ENCODE measurements around the gene EVA1A.
"Not testable (repeated sequence)": the region's sequence is repeated elsewhere in the genome, so short reads cannot be mapped to it uniquely, and the experiment has no call there.

EVA1A gene

GRCh38 chr2:75493230-75493629 lies 67.5 kb downstream of the EVA1A start:
- Histone ChIP-seq H3K4me3 (no peak overlapping the region), H3K27ac (no peak overlapping the region)
- no peak for DNase-seq (ENCODE audit: low spot score)
- no peak for TF ChIP-seq CTCF (IDR thresholded peaks at IDR 0.05)

GRCh38 chr2:75491129-75491753 lies 69.5 kb downstream of the EVA1A start:
- Histone ChIP-seq H3K4me3 (no peak overlapping the region), H3K27ac (no peak overlapping the region)
- DNase-seq (ENCODE audit: low spot score) = no peak
- TF ChIP-seq CTCF (IDR thresholded peaks at IDR 0.05) = no peak

- no peak overlapping the region for H3K4me3 ChIP-seq
- no peak for TF ChIP-seq CTCF (IDR thresholded peaks at IDR 0.05)
- DNase-seq (ENCODE audit: low spot score) = no peak
- no peak overlapping the region for H3K27ac ChIP-seq
Observed at GRCh38 chr2:75489721-75490120, 71.0 kb downstream of the EVA1A start.

GRCh38 chr2:75488157-75488556 lies 72.6 kb downstream of the EVA1A start:
- DNase-seq (ENCODE audit: low spot score) = no peak

GRCh38 chr2:75486735-75487134 lies 74.0 kb downstream of the EVA1A start:
- not testable (repeated sequence) for H3K4me3 ChIP-seq; DNase-seq (ENCODE audit: low spot score); H3K27ac ChIP-seq

More at GRCh38 chr2:75488157-75488556, 72.6 kb downstream of the EVA1A start:
- no peak for TF ChIP-seq CTCF (IDR thresholded peaks at IDR 0.05)
- Histone ChIP-seq H3K27ac (no peak overlapping the region), H3K4me3 (no peak overlapping the region)

GRCh38 chr2:75484840-75485239 lies 75.9 kb downstream of the EVA1A start:
- no peak for DNase-seq (ENCODE audit: low spot score)
- H3K4me3 ChIP-seq = no peak overlapping the region
- TF ChIP-seq CTCF (IDR thresholded peaks at IDR 0.05) = no peak
- H3K27ac ChIP-seq = no peak overlapping the region

- Histone ChIP-seq H3K27ac (no peak overlapping the region), H3K4me3 (no peak overlapping the region)
- DNase-seq (ENCODE audit: low spot score) = no peak
- no peak for TF ChIP-seq CTCF (IDR thresholded peaks at IDR 0.05)
Observed at GRCh38 chr2:75483878-75484277, 76.9 kb downstream of the EVA1A start.

All from coronary artery (tissue), 2 donors.